K562 (cell line): Measurements from ENCODE around the gene HOXA7. TPM values are rescaled to one million over a fixed set of nuclear protein-coding genes. Genes with fewer than 3 reads are reported as not detected.

Experiments used
- ATAC-seq: fragments of 200-7000 bp; cut with Tn5 transposase; 3 replicates; pipeline ENCODE4 v1.9.1; 2020; ENCODE audit warnings: moderate library complexity
- BruUV-seq: library from RNA; stranded (reverse); fragments of 400-500 nt; replicated peaks from 2 replicates; lab custom pipeline; 2021; lab: Mats Ljungman, UMichigan
- CTCF ChIA-PET: fragments of 300-600 bp; formaldehyde crosslinking; extraction: SDS; loops from one replicate; lab custom pipeline; 2021; ENCODE audit warnings: low intra/inter-chr PET ratio; lab: Yijun Ruan, JAX
- POLR2A ChIA-PET: fragments of 300-600, 350-650 bp; sonication (Branson Sonifier 250); formaldehyde crosslinking; extraction: SDS; loops from one replicate; lab custom pipeline; 2021; ENCODE audit warnings: antibody characterized with exemption, inconsistent platforms; lab: Yijun Ruan, JAX
- DNase-seq, 4 experiments: peaks; one replicate each; pipeline versions ENCODE4 v3.0.0 to v3.0.0-alpha.2; 2011 to 2018; ENCODE audit warnings: low spot score in 3 of 4, mixed read lengths in 3 of 4; ENCODE audit errors: extremely low read depth in 1 of 4
- FAIRE-seq: peaks from 2 replicates; lab custom pipeline; 2011; peaks lifted over from hg19 to GRCh38; lab: Jason Lieb, UNC
- H2AFZ ChIP-seq: 2 replicates; pipeline ENCODE4 v1.6.0; 2011; ENCODE audit warnings: low read depth, low read length, control low read depth, inconsistent platforms
- H3K27ac ChIP-seq: fragments of 200-600 bp; 3 replicates; pipeline ENCODE4 v1.8.0; 2011; ENCODE audit warnings: low read depth, mild to moderate bottlenecking, control low read depth, inconsistent platforms, low read length, moderate library complexity, mixed read lengths; ENCODE audit errors: extremely low read depth
- H3K27me3 ChIP-seq, 2 experiments: fragments of 300-600 bp in 1 of 2; 2 replicates in 1 of 2; 3 replicates in 1 of 2; pipeline versions ENCODE4 v1.6.0 to v1.8.0; 2011; ENCODE audit warnings: inconsistent platforms in 2 of 2, low read length in 2 of 2, mild to moderate bottlenecking in 1 of 2, mixed read lengths in 1 of 2, moderate library complexity in 1 of 2; ENCODE audit not compliant: control insufficient read depth in 2 of 2, insufficient read depth in 2 of 2
- H3K36me3 ChIP-seq: fragments of 300-600 bp; 3 replicates; pipeline ENCODE4 v1.8.0; 2011; ENCODE audit warnings: mild to moderate bottlenecking, low read length, inconsistent platforms; ENCODE audit not compliant: control insufficient read depth, insufficient read depth
- H3K4me1 ChIP-seq, 2 experiments: fragments of 200-600 bp in 1 of 2; replicated peaks in 1 of 2; 2 replicates in 1 of 2; 3 replicates in 1 of 2; pipeline versions ENCODE4 v1.5.1 to v1.8.0; 2011; ENCODE audit warnings: inconsistent platforms in 2 of 2, low read length in 2 of 2, mild to moderate bottlenecking in 1 of 2, mixed read lengths in 1 of 2, moderate library complexity in 1 of 2; ENCODE audit not compliant: control insufficient read depth in 2 of 2, insufficient read depth in 2 of 2
- H3K4me2 ChIP-seq: 2 replicates; pipeline ENCODE4 v1.6.1; 2011; ENCODE audit warnings: low read length, control low read depth, inconsistent platforms, mixed read lengths; ENCODE audit not compliant: insufficient read depth
- H3K4me3 ChIP-seq: fragments of 200-600 bp; sonication (generic), shearing (Covaris generic); 2 replicates; pipeline ENCODE4 v1.5.1; 2016; ENCODE audit warnings: control low read depth, inconsistent platforms
- H3K79me2 ChIP-seq: fragments of 200-600 bp; 3 replicates; pipeline ENCODE4 v1.8.0; 2011; ENCODE audit warnings: low read length, inconsistent platforms; ENCODE audit not compliant: control insufficient read depth, insufficient read depth
- H3K9ac ChIP-seq, 2 experiments: 2 replicates each; pipeline versions ENCODE4 v1.6.0 to v1.6.1; 2011; ENCODE audit warnings: low read depth in 2 of 2, low read length in 2 of 2, control low read depth in 1 of 2, inconsistent platforms in 1 of 2, mild to moderate bottlenecking in 1 of 2, mixed read lengths in 1 of 2; ENCODE audit not compliant: insufficient read depth in 1 of 2
- H3K9me1 ChIP-seq: one replicate; pipeline ENCODE4 v1.6.0; 2011; ENCODE audit warnings: inconsistent platforms, mild to moderate bottlenecking, low read length, moderate library complexity; ENCODE audit not compliant: control insufficient read depth, insufficient read depth
- H3K9me3 ChIP-seq: replicated peaks from 2 replicates; pipeline ENCODE4 v1.5.1; 2011; ENCODE audit warnings: low read depth, low read length, inconsistent platforms; ENCODE audit not compliant: control insufficient read depth, insufficient read depth
- H4K20me1 ChIP-seq: replicated peaks from 2 replicates; pipeline ENCODE4 v1.6.1; 2011; ENCODE audit warnings: low read length, inconsistent platforms, mixed read lengths; ENCODE audit not compliant: control insufficient read depth, insufficient read depth
- ARID2 ChIP-seq: fragments of 450-650 bp; IDR thresholded peaks from 2 replicates; pipeline ENCODE4 v1.6.1; 2017; ENCODE audit warnings: antibody characterized with exemption, mild to moderate bottlenecking
- DACH1 ChIP-seq: fragments of 450-650 bp; IDR thresholded peaks from 2 replicates; pipeline ENCODE4 v1.6.1; 2018; ENCODE audit not compliant: partially characterized antibody
- EP300 ChIP-seq: IDR thresholded peaks from 2 replicates; pipeline ENCODE4 v1.6.1; 2012; ENCODE audit warnings: low read length, improper control_type of control experiment
- FOXA3 ChIP-seq, 2 experiments: fragments of 450-650 bp in 1 of 2; sonication (generic) in 1 of 2; formaldehyde crosslinking; IDR thresholded peaks in 1 of 2; conservative IDR thresholded peaks in 1 of 2; 2 replicates each; pipeline versions ENCODE4 v1.4.0 to v1.8.0; 2020 to 2022; ENCODE audit warnings: mild to moderate bottlenecking in 2 of 2, missing genetic modification reagents in 1 of 2
- HNRNPH1 ChIP-seq: fragments of 200-400 bp; formaldehyde crosslinking; optimal IDR thresholded peaks from 2 replicates; pipeline ENCODE3; 2017; ENCODE audit warnings: low read depth, mild to moderate bottlenecking, low read length, moderate library complexity
- MAX ChIP-seq: sonication (generic); formaldehyde crosslinking; IDR thresholded peaks from 2 replicates; pipeline ENCODE4 v1.9.0; 2022; ENCODE audit warnings: mild to moderate bottlenecking, missing genetic modification reagents
- MXD1 ChIP-seq: fragments of 250-450 bp; sonication (Bioruptor Pico); IDR thresholded peaks from 2 replicates; pipeline ENCODE4 v1.8.0; 2021; ENCODE audit warnings: borderline replicate concordance, mild to moderate bottlenecking, moderate library complexity; ENCODE audit not compliant: poor library complexity, severe bottlenecking
- RAD51 ChIP-seq: fragments of 450-650 bp; IDR thresholded peaks from 2 replicates; pipeline ENCODE4 v1.7.1; 2016; ENCODE audit warnings: low read depth, mild to moderate bottlenecking, borderline replicate concordance
- RBFOX2 ChIP-seq: fragments of 200-400 bp; formaldehyde crosslinking; IDR thresholded peaks from 2 replicates; pipeline ENCODE4 v1.6.1; 2017; ENCODE audit warnings: low read depth, mild to moderate bottlenecking, low read length, moderate library complexity
- TEAD2 ChIP-seq: fragments of 450-650 bp; IDR thresholded peaks from 2 replicates; pipeline ENCODE4 v1.6.1; 2016; ENCODE audit warnings: missing genetic modification characterization, control low read depth, missing compliant biosample characterization
- ZNF197 ChIP-seq: fragments of 200-800 bp; sonication (Bioruptor generic); IDR thresholded peaks from 2 replicates; pipeline ENCODE4 v1.6.1; 2016; ENCODE audit warnings: low read depth, missing genetic modification characterization, missing compliant biosample characterization
- ZNF589 ChIP-seq: fragments of 200-800 bp; sonication (Bioruptor generic); IDR thresholded peaks from 2 replicates; pipeline ENCODE4 v1.6.1; 2016; ENCODE audit warnings: low read depth, missing genetic modification characterization, missing compliant biosample characterization
- WGBS: fragments of 100-300 bp; shearing (Covaris generic); methylation state at CpG from one replicate; pipeline ENCODE4 v1.1.6; 2016; ENCODE audit warnings: low coverage, mixed read lengths; ENCODE audit not compliant: insufficient coverage; ENCODE audit errors: missing lambda C conversion rate; 5-methylcytosine and 5-hydroxymethylcytosine counted together
- in situ Hi-C: fragments of 300-500 bp; cut with MboI; formaldehyde crosslinking; loops from 4 replicates; pipeline ENCODE4 v1.15.0; 2018; ENCODE audit warnings: inconsistent platforms, mixed read lengths
- intact Hi-C: fragments of 100-400 bp; cut with micrococcal nuclease; formaldehyde crosslinking; loops from 2 replicates; pipeline ENCODE4 v1.14.2; 2022
- polyA plus RNA-seq, 8 experiments: library from polyadenylated mRNA; depleted of rRNA in 4 of 8; stranded (reverse) in 5 of 8; unstranded in 3 of 8; fragments of >200 nt; fragmentation: Nextera tagmentation in 2 of 8; fragmentation: Illumina TruSeq in 1 of 8; extraction: Ambion mirVana in 2 of 8; extraction: Trizol in 1 of 8; gene quantifications; 2 replicates each; pipeline versions ENCODE4 v1.2.1 to v1.2.3, GENCODE V29; 2011 to 2014; ENCODE audit warnings: inconsistent platforms in 1 of 8, missing spikeins in 1 of 8
- total RNA-seq, 7 experiments: library from RNA; depleted of rRNA in 6 of 7; stranded (reverse); fragments of >200 nt in 6 of 7; fragmentation: Illumina TruSeq in 2 of 7; extraction: Trizol in 2 of 7; gene quantifications; 2 replicates each; pipeline versions ENCODE4 v1.2.1 to v1.2.3, GENCODE V29; 2011 to 2021; ENCODE audit warnings: low replicate concordance in 1 of 7

The HOXA7 gene
- total and polyA plus RNA-seq, 9 of the 15 experiments (the other 6 are each of a cell fraction or from before 2014, with no cell fraction given) = not detected

- no peak for ATAC-seq
Measured at GRCh38 chr7:27156916-27157701, 634 bp upstream of the HOXA7 start.

More at GRCh38 chr7:27156916-27157701, 634 bp upstream of the HOXA7 start:
- FAIRE-seq (no peak), DNase-seq (no peak)
- POLR2A ChIA-PET = interaction anchor here (0.6 kb wide), 1 partner anchor 510 kb away, joined by 4 read pairs; no protein-coding TSS in a partner anchor
- TF ChIP-seq RBFOX2 (no peak), TEAD2 (tag) (no peak), MXD1 (CRISPR knock-in tag) (no peak), DACH1 (no peak), HNRNPH1 (no peak), EP300 (no peak), ZNF589 (CRISPR knock-in tag) (no peak), FOXA3 (CRISPR knock-in tag; conservative IDR thresholded peaks at IDR 0.05 in 1 of 2, IDR thresholded peaks at IDR 0.05 in 1 of 2) (no peak), ARID2 (no peak), MAX (CRISPR knock-in tag) (no peak), RAD51 (no peak), ZNF197 (no peak)
- H3K27me3 ChIP-seq = peaks cover 20 to 83% of the 10 kb centered on the region in 2 experiments; a peak in 4 of 5 replicates
- no peak overlapping the region for H3K4me2 ChIP-seq
- peaks cover 0 to 18% of the 10 kb centered on the region in 2 experiments; a peak in 2 of 5 replicates for H3K4me1 ChIP-seq
- no peaks in the 10 kb centered on the region for H3K36me3 ChIP-seq
- CTCF ChIA-PET = no interaction called here
- intact Hi-C loops = no loop called here
- no peak overlapping the region for H3K4me3 ChIP-seq
- WGBS = 14% methylated on average over 28 of the region's 30 CpGs
- H3K9ac ChIP-seq = no peak overlapping the region
- H2AFZ ChIP-seq = no peak overlapping the region
- no peaks in the 10 kb centered on the region for H3K9me3 ChIP-seq
- H3K79me2 ChIP-seq = no peaks in the 10 kb centered on the region
- in situ Hi-C loops = loop anchor here (25.0 kb wide), 3 partner anchors 645 to 1270 kb away; no protein-coding TSS in a partner anchor
- no TSS peak for BruUV-seq
- no peaks in the 10 kb centered on the region for H4K20me1 ChIP-seq
- no peaks in the 10 kb centered on the region for H3K9me1 ChIP-seq
- no peak overlapping the region for H3K27ac ChIP-seq
